HG03045 (cell line): ENCODE results near the gene P4HA1.
"Not testable (repeated sequence)": the region's sequence is repeated elsewhere in the genome, so short reads cannot be mapped to it uniquely, and the experiment has no call there.

Source experiments
- ATAC-seq: cut with Tn5 transposase; IDR thresholded peaks from one replicate; pipeline ENCODE4 v1.9.1; 2021; ENCODE audit warnings: mild to moderate bottlenecking, moderate library complexity; ENCODE audit not compliant: unreplicated experiment

Gene P4HA1

DNA sequence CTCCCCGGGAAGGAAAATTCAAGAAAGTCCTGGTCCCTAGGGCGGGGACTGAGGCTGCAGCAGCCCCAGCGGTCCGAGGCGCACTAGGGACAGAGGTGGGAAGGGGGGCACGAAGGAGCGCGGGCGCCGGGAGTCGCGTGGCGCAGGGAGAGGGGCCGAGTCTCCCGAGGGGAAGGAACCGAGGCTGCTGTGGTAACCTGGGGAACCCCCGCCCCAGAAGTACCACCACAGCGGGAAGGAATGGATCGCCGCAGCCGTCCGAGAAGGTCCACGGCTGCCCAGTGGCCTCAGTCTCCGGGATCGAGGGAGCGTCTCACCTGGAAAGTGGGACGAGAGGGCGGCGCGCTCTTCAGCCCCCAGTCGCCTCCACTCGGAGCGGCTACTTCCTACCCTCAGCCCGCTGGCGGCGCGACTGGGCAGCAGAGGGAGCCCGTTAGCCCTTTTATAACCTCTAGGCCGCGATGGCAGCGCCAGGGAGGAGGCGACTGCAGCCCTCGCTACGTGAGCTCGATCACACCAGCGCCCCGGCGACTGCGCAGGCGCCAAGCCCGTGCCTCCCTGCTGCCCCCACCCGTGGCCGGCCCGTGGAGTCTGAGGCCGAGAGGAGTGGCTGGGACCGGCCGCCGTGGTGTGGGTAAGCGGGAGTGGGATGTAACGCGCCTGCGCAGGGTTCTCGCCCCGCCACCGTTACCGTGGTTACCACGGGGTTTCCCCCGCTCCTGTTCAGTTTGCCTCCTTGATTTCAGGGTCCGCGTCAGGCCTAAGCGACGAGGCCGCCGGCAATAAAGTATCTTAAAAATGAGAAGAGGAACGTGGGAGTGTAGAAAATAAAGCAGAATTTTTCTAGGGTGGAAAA, at the start of gene P4HA1:
Gene P4HA1 (minus strand): TSS at position 418 of the 856 bp plus-strand sequence. CDS start 21,983 bp downstream, outside the sequence.
- peak; percentile 83 for ATAC-seq

DNA sequence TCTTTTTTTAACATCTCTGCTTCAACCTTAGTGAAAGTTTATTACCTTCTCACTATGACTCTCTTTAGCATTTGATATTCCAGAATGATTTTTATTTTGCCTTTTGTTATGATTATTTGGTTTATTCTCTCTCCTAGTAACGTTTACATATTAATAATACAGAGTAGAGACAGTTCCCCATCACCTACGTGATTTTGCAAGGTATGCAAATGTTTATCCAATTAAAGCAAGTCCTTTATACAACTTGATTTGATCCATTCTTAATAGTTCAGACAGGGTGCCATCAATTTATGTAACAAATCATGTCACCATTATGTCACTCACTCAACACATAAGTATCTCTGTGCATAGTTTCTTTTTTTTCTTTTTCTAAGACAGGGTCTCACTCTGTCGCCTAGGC, 44.9 kb upstream of the P4HA1 start:
- no peak for ATAC-seq

GRCh38 chr10:73139251-73139650, 42.6 kb upstream of the P4HA1 start:
- ATAC-seq = no peak

DNA sequence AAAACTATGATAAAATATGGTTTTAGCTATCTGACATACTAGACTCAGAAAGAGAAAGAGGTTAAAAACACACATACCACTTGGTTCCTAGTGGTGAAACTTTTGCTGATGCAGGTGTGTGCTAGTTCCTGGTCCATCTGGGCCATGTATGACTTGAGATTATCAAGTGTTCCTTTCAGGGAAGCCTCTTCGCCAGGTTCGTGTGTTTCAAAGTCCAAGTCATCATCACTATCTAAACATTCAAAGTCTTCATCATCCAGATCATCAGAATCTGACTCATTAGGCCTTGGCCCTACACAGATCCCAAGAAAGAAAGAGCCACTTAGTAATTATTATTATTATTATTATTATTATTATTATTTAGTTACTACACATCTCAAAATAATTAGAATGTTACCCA, 40.0 kb upstream of the P4HA1 start:
- no peak for ATAC-seq

GRCh38 chr10:73134727-73135126, 38.1 kb upstream of the P4HA1 start:
- no peak for ATAC-seq

DNA sequence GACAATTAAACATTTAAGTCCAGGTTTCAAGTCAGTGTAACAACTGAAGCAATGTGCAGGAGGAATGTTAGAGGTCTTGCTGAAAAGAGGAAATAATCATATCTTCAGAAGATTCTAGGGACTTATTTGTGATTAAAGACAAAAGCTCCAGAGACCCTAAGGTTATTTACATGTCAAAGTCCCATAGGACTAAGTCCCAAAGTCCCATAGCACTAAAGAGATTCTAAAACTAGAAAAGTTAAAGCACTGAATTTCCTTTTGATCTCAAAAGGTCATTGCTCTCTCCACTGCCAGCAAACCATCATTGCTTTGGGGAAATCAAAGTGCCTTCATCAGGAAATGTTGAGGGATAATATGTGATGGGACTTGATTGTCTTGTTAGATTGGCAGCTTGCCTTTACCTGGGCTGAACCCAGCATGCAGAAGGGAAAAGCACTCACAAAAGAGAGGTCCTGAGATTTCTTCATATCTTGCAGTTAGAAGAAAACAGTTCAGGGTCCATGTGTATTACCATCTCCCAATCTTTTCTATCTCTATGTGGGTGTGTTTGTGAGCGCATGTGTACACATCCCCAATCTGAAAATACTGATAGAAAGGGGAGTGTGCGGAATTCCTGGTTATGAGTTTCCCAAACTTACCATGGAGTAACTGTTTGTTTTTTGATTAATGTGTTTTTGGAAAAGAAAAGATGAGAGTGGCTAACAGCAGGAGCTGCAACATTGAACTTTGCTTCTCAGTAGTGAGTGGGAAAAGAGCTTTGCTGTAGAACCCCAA, 35.4 kb upstream of the P4HA1 start:
- no peak for ATAC-seq

DNA sequence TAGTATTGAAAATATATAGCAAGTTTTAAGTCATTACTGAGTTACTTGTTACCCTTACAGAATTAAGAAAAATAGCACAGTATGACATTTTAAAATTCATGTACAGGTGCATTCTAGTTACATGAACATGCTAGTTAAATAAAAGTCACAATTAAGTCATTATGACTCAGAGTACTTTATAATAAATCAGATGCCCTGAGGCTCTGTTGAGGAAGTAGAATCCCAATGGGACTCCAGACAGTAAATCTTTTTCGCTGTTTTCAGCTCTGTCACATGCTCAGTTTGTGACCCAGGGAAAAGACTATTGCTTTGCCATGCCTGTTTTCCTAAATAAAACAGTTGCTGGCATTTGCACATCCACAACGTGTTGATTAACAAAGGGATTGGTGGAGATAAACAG, 34.6 kb upstream of the P4HA1 start:
- ATAC-seq = no peak

GRCh38 chr10:73126343-73126742, 29.7 kb upstream of the P4HA1 start:
- ATAC-seq = no peak

DNA sequence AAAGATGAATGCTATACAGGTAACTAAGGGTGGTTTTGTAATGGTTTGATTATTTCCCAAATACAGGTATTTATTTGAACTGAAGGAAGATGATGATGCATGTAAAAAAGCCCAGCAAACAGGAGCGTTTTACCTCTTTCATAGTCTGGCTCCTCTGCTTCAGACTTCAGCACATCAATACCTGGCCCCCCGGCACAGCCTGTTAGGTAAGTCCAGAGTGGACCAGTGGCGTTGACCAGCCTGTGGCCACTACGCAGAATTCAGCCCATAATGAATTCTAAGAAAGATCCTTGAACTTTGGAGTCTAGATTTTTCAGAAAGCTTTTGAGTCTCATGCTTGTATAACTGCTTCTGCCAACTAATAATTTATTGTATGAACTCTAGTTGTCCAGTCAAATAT, 23.3 kb upstream of the P4HA1 start:
- ATAC-seq = no peak

GRCh38 chr10:73119457-73119856, 22.8 kb upstream of the P4HA1 start:
- no peak for ATAC-seq

- ATAC-seq = peak; percentile 75
These were observed 21.5 kb upstream of the P4HA1 start for GRCh38 chr10:73117976-73118743.

GRCh38 chr10:73116017-73116416, 19.4 kb upstream of the P4HA1 start:
- no peak for ATAC-seq

DNA sequence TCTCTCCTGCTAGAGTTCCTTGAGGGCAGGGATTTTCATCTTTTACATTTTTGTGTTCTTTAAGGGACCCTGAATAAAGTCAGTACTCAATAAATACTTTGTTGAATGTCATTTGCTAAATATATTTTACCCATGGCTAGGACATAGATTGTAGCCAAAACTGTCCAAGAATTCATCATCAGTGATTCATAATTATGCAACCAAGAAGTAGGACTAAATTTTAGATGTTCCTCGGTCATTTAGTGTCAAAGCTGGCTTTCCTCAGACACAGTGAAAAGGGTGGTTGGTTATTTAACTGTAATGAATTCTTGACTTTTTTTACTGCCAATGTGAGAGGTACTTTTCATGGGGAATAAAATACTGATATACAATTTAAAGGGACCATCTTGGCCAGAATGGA, 16.9 kb upstream of the P4HA1 start:
- no peak for ATAC-seq

GRCh38 chr10:73112032-73112431, 15.4 kb upstream of the P4HA1 start:
- ATAC-seq = not testable (repeated sequence)

- ATAC-seq = peak; percentile 65
These were observed 13.7 kb upstream of the P4HA1 start, which contains the start of gene NUDT13 for GRCh38 chr10:73110345-73110849. Gene NUDT13, plus strand, starts transcription at chr10:73110455. Its CDS starts 3,911 bp downstream, at chr10:73114366.

- not testable (repeated sequence) for ATAC-seq
These were observed 12.6 kb upstream of the P4HA1 start for GRCh38 chr10:73109248-73109652.

GRCh38 chr10:73106301-73106700, 9.6 kb upstream of the P4HA1 start:
- no peak for ATAC-seq

GRCh38 chr10:73099141-73099540, 2.5 kb upstream of the P4HA1 start:
- no peak for ATAC-seq

- ATAC-seq = no peak
These were observed 622 bp upstream of the P4HA1 start for GRCh38 chr10:73097305-73097670.

- peak; percentile 28 for ATAC-seq
These were observed 621 bp downstream of the P4HA1 start for GRCh38 chr10:73096041-73096448.

GRCh38 chr10:73095481-73096021, 1.1 kb downstream of the P4HA1 start:
- ATAC-seq = no peak
